ENCODE measurements around the gene KASH5. TPM values are rescaled to one million over a fixed set of nuclear protein-coding genes. Genes with fewer than 3 reads are reported as not detected.
"Not testable (repeated sequence)": the region's sequence is repeated elsewhere in the genome, so short reads cannot be mapped to it uniquely, and the experiment has no call there.

Gene KASH5
- total and polyA plus RNA-seq, 9 donors = 0.15 to 0.23 TPM; not detected in 7

- Histone ChIP-seq H3K27me3 (no peaks in the 10 kb centered on the region), H3K9me3 (no peaks in the 10 kb centered on the region), H3K27ac (peak overlapping the region in 1 of 2 donors; percentile 21), H3K4me3 (no peak overlapping the region), H3K4me1 (ENCODE audit: insufficient read depth) (no peaks in the 10 kb centered on the region), H3K36me3 (no peaks in the 10 kb centered on the region)
- no peak for TF ChIP-seq CTCF (IDR thresholded peaks at IDR 0.05)
- TF ChIP-seq EP300 (IDR thresholded peaks at IDR 0.05) = no peak
- TF ChIP-seq POLR2A (IDR thresholded peaks at IDR 0.05) = no peak
- DNase-seq = no peak
- intact Hi-C loops (cut with DNase I) = no loop called here
- 16 to 37% (median 25%) methylated on average over 5 of the region's 5 CpGs for WGBS, 3 donors
These were observed 68.3 kb downstream of the KASH5 start for GRCh38 chr19:49456326-49456725.

- Histone ChIP-seq H3K36me3 (no peaks in the 10 kb centered on the region), H3K4me3 (no peak overlapping the region), H3K4me1 (ENCODE audit: insufficient read depth) (no peaks in the 10 kb centered on the region), H3K27me3 (no peaks in the 10 kb centered on the region), H3K27ac (no peak overlapping the region), H3K9me3 (no peaks in the 10 kb centered on the region)
- no peak for DNase-seq
- intact Hi-C loops (cut with DNase I) = no loop called here
- no peak for TF ChIP-seq CTCF (IDR thresholded peaks at IDR 0.05)
- no peak for TF ChIP-seq POLR2A (IDR thresholded peaks at IDR 0.05)
- TF ChIP-seq EP300 (IDR thresholded peaks at IDR 0.05) = no peak
- WGBS, 3 donors = 85 to 92% (median 88%) methylated on average over 5 of the region's 5 CpGs
These were observed 70.5 kb downstream of the KASH5 start for GRCh38 chr19:49458567-49458903.

- Histone ChIP-seq H3K27me3 (no peaks in the 10 kb centered on the region), H3K4me3 (no peak overlapping the region), H3K4me1 (ENCODE audit: insufficient read depth) (no peaks in the 10 kb centered on the region), H3K36me3 (no peaks in the 10 kb centered on the region), H3K27ac (no peak overlapping the region), H3K9me3 (no peaks in the 10 kb centered on the region)
- TF ChIP-seq POLR2A (IDR thresholded peaks at IDR 0.05) = no peak
- no peak for TF ChIP-seq EP300 (IDR thresholded peaks at IDR 0.05)
- no peak for TF ChIP-seq CTCF (IDR thresholded peaks at IDR 0.05)
- intact Hi-C loops (cut with DNase I) = no loop called here
- no peak for DNase-seq
- 88 to 92% (median 89%) methylated on average over 12 of the region's 12 CpGs for WGBS, 3 donors
These were observed 71.3 kb downstream of the KASH5 start for GRCh38 chr19:49459388-49459787.

GRCh38 chr19:49461130-49461529 is 73.1 kb downstream of the KASH5 start:
- H3K36me3 ChIP-seq; H3K27ac ChIP-seq; H3K4me3 ChIP-seq; H3K4me1 ChIP-seq (ENCODE audit: insufficient read depth); intact Hi-C loops (cut with DNase I); H3K9me3 ChIP-seq; DNase-seq; H3K27me3 ChIP-seq: not testable (repeated sequence)
- WGBS, 3 donors = 0% methylated on average over 1 of the region's 1 CpG; no CpG with 5 or more reads in 2 of the 3 donors

GRCh38 chr19:49461656-49462055 is 73.6 kb downstream of the KASH5 start:
- H3K27me3 ChIP-seq = no peaks in the 10 kb centered on the region
- no peak overlapping the region for H3K27ac ChIP-seq
- no peaks in the 10 kb centered on the region for H3K36me3 ChIP-seq
- no peaks in the 10 kb centered on the region for H3K9me3 ChIP-seq
- H3K4me3 ChIP-seq = no peak overlapping the region
- intact Hi-C loops (cut with DNase I) = no loop called here
- H3K4me1 ChIP-seq (ENCODE audit: insufficient read depth) = no peaks in the 10 kb centered on the region
- DNase-seq = no peak
- WGBS, 3 donors = 97% methylated on average over 34 to 37 of the region's 37 CpGs
- TF ChIP-seq CTCF (IDR thresholded peaks at IDR 0.05) (no peak), POLR2A (IDR thresholded peaks at IDR 0.05) (no peak), EP300 (IDR thresholded peaks at IDR 0.05) (no peak)

Data from ovary (tissue), 9 donors.